GM18519 (cell line): Measurements from ENCODE around the gene IGFBP4.

Source experiments
- ATAC-seq: cut with Tn5 transposase; IDR thresholded peaks from one replicate; pipeline ENCODE4 v1.9.1; 2021; ENCODE audit warnings: mild to moderate bottlenecking, moderate library complexity; ENCODE audit not compliant: unreplicated experiment, low FRiP score

IGFBP4 gene

GRCh38 chr17:40485851-40486521 is 42.7 kb downstream of the IGFBP4 start:
- ATAC-seq: no peak

- ATAC-seq: no peak
Measured at GRCh38 chr17:40486522-40487370, 43.5 kb downstream of the IGFBP4 start.

- ATAC-seq: no peak
Measured at GRCh38 chr17:40487371-40488020, 44.2 kb downstream of the IGFBP4 start.

GRCh38 chr17:40490289-40490853 is 47.1 kb downstream of the IGFBP4 start:
- ATAC-seq: no peak

- no peak for ATAC-seq
Measured at GRCh38 chr17:40490982-40491381, 47.7 kb downstream of the IGFBP4 start.

GRCh38 chr17:40491486-40491885 is 48.2 kb downstream of the IGFBP4 start:
- no peak for ATAC-seq

- ATAC-seq: no peak
Measured at GRCh38 chr17:40493697-40494096, 50.4 kb downstream of the IGFBP4 start.

- no peak for ATAC-seq
Measured at GRCh38 chr17:40495140-40495539, 51.9 kb downstream of the IGFBP4 start.

- ATAC-seq: no peak
Measured at GRCh38 chr17:40496170-40496569, 52.9 kb downstream of the IGFBP4 start.

- ATAC-seq: no peak
Measured at GRCh38 chr17:40496634-40497420, 53.6 kb downstream of the IGFBP4 start.

- no peak for ATAC-seq
Measured at GRCh38 chr17:40497695-40498094, 54.4 kb downstream of the IGFBP4 start.

GRCh38 chr17:40498281-40499084 is 55.2 kb downstream of the IGFBP4 start:
- ATAC-seq: no peak

GRCh38 chr17:40499551-40500189 is 56.4 kb downstream of the IGFBP4 start:
- ATAC-seq: no peak

GRCh38 chr17:40500190-40500589 is 56.9 kb downstream of the IGFBP4 start:
- ATAC-seq: no peak

GRCh38 chr17:40500709-40501108 is 57.5 kb downstream of the IGFBP4 start:
- ATAC-seq: no peak

- ATAC-seq: no peak
Measured at GRCh38 chr17:40501499-40501911, 58.3 kb downstream of the IGFBP4 start, which contains the start of gene TNS4. Gene TNS4 (minus strand): TSS chr17:40501623. CDS start chr17:40496425, 5,198 bp downstream.

- no peak for ATAC-seq
Measured at GRCh38 chr17:40502716-40503115, 59.5 kb downstream of the IGFBP4 start.

- ATAC-seq: no peak
Measured at GRCh38 chr17:40503154-40503553, 59.9 kb downstream of the IGFBP4 start.

GRCh38 chr17:40506786-40507185 is 63.5 kb downstream of the IGFBP4 start:
- no peak for ATAC-seq
